SK-N-SH treated with all-trans-retinoic acid at 6 μM for 48 hours (cell line): ENCODE measurements around the gene IFNA13.

Experiments
- ESRRG ChIP-seq: fragments of 250-450 bp; sonication (Bioruptor Pico); IDR thresholded peaks from 2 replicates; pipeline ENCODE4 v1.6.1; 2021; ENCODE audit warnings: mild to moderate bottlenecking
- ISL1 ChIP-seq: fragments of 250-450 bp; sonication (Bioruptor Pico); IDR thresholded peaks from 2 replicates; pipeline ENCODE4 v2.1.2; 2022; ENCODE audit warnings: mild to moderate bottlenecking, moderate library complexity
- OSR1 ChIP-seq: fragments of 250-450 bp; sonication (Bioruptor Pico); IDR thresholded peaks from 2 replicates; pipeline ENCODE4 v1.8.0; 2022; ENCODE audit warnings: moderate library complexity, mild to moderate bottlenecking, inconsistent platforms
- PATZ1 ChIP-seq: fragments of 250-450 bp; sonication (Bioruptor Pico); IDR thresholded peaks from 2 replicates; pipeline ENCODE4 v1.8.0; 2020; ENCODE audit warnings: mild to moderate bottlenecking, moderate library complexity, borderline replicate concordance
- RARB ChIP-seq: fragments of 250-450 bp; sonication (Bioruptor Pico); IDR thresholded peaks from 2 replicates; pipeline ENCODE4 v1.8.0; 2021; ENCODE audit warnings: mild to moderate bottlenecking, moderate library complexity
- ZFP30 ChIP-seq: fragments of 450-650 bp; formaldehyde crosslinking; IDR thresholded peaks from 2 replicates; pipeline ENCODE4 v1.5.0; 2022; ENCODE audit warnings: mild to moderate bottlenecking, moderate library complexity
- ZNF70 ChIP-seq: fragments of 450-650 bp; formaldehyde crosslinking; IDR thresholded peaks from 2 replicates; pipeline ENCODE4 v1.5.0; 2020; ENCODE audit warnings: mild to moderate bottlenecking, moderate library complexity

DNA sequence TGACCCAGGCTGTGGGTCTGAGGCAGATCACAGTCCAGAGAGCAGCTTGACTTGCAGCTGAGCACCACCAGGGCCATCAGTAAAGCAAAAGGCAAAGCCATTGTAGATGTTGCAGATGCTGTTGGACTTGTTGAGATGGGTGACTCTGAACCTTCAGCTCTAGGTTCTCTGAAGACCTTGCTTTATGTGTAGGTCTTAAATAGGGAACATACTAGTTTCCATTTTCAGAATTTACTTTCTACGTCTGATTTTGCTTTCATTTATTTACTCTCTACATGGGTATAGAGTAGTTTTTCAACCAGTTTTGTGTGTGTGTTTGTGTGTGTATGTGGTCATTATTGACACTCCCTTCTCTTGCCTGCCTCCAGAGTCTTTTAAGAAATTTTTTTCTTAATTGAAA is 17.1 kb downstream of the IFNA13 start, which contains the start of gene IFNA6:
- no peak for TF ChIP-seq RARB (CRISPR knock-in tag)
- no peak for TF ChIP-seq PATZ1 (CRISPR knock-in tag)
- no peak for TF ChIP-seq ZNF70 (CRISPR knock-in tag)
- TF ChIP-seq ESRRG (CRISPR knock-in tag), result no peak
- no peak for TF ChIP-seq OSR1 (CRISPR knock-in tag)
- no peak for TF ChIP-seq ISL1 (CRISPR knock-in tag)
- no peak for TF ChIP-seq ZFP30 (CRISPR knock-in tag)
